ENCODE results near the gene MPC2. TPM values are rescaled to one million over a fixed set of nuclear protein-coding genes. Genes with fewer than 3 reads are reported as not detected.

Gene MPC2
- 49.4 TPM for total RNA-seq

DNA sequence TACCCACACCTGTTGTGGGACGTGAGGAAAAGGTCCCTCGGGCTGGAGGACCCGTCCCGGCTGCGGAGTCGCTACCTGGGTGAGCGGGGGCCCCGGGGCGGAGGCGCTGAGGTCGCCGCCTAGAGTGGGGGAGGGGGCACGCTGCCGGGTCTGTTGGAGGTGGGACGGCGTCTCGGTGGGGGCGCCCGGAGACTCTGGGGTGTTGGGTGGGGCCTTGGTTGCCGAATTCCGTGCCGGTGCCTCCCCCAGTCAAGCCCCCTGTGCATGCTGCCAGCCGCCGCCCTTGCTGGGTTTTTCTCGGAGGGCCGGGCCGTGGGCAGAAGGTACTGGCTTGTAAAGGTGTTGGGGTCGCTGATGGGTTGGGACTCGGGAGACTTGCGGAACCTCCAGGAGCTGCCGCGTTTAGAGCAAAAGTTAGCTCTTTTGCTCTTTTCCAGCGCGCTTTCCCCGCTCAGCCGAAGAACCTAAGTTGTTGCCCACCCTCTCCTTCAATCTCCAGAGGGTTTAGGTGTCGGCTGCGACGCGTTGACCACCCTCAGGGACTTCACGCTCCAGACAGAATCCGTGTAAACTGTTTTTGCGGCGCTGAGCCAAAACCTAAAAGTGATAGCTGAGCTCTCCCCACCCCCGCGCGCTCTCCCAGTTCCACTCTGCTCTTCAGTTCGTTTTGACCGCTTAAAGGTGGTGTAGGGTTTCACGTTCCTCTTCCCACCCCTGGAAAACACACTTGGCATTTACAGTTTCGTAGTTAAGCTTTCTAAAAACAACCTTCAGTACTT lies at the start of gene MPC2:
Gene MPC2 (minus strand): TSS at position 143 of the 779 bp plus-strand sequence. CDS start 1,231 bp downstream, outside the sequence.
- peak; percentile 89 for DNase-seq

DNA sequence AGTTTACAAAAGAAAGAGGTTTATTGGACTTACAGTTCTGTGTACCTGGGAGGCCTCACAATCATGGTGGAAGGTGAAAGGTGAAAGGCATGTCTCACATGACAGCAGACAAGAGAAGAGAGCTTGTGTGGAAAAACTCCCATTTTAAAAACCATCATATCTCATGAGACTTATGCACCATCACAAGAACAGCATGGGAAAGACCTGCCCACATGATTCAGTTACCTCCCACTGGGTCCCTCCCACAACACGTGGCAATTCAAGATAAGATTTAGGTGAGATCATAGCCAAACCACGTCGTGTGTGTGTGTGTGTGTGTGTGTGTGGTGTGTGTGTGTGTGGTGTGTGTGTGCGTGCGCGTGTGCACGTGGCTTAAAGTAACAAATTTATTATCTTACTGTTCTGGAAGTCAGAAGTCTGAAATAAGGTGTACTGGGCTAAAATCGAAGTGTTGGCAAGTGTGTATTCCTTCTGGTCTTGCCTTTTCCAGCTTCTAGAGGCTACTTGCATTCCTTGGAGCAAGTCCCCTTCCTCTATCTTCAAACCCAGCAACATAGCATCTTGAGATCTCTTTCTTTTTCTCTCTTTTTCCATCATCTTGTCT lies 48.1 kb upstream of the MPC2 start:
- no peak for DNase-seq

DNA sequence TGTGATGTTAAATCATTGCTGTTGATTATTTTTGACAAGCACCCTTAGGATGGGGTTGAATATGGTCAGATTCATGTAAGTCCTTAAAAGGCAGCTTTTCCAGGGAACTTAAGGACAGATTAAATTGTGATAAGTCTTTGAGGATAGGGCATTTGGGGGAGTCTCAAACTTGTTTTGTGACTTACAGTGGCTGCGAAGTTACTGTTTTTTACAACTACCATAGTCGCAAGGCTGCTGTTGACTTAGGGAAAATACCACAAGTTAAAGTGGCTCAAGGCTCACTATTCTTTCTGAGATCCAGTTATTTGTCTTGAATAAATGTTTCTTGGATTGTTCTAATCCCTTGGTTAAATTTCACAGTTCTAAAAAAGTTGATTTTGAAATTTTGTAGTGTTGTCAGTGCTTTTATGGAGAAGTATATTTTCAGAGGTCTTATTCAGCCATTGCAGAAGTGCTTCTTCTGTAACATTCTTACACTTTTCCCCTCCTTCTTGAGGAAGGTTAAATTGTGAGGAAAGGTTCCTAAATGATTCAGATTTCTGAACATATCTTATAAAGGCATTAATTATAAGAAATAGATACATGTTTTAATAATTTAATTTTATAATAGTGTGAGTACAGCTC lies 47.0 kb upstream of the MPC2 start:
- no peak for DNase-seq

DNA sequence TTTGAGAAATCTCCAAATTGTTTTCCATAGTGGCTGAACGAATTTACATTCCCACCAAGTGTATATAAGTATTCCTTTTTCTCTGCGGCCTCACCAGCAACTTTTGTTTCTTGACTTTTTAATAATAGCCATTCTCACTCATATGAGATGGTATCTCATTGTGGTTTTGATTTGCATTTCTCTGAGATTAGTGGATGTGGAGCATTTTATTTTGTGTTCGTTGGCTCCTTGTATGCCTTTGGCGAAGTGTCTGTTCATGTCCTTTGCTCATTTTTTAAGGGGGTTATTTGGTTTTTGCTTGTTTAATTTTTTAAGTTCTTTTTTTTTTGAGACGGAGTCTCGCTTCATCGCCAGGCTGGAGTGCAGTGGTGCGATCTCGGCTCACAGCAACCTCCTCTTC lies 45.1 kb upstream of the MPC2 start:
- no peak for DNase-seq

DNA sequence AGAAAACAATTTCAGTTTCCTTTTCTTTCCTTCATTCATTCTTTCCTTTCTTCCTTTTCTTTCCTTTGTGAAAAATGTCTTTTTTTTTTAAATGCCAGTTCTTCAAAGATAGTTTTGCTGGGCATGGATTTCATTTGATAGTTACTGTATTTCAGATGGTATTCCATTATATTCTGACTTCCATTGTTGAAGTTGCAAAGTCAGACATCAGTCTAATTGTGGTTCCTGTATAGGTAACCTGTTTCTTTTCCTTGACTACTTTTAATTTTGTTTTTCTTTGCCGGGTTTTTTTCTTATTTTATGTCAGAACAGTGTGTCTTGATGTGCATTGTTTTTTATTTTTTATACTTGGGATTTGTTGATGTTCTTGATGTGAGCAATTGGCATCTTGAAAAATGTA lies 40.4 kb upstream of the MPC2 start:
- no peak for DNase-seq

DNA sequence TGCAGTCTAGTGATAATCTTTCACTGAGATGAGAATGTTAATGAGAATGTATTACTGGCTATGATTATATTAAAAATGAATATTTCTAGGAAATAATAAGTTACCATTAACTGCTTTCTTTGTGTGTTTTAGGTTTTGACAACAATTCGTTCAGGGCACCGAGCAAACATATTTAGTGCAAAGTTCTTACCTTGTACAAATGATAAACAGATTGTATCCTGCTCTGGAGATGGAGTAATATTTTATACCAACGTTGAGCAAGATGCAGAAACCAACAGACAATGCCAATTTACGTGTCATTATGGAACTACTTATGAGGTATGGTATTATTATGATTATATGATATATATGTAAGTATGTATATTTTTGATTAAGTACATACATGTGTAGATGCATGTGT lies 37.8 kb upstream of the MPC2 start:
- DNase-seq: no peak

DNA sequence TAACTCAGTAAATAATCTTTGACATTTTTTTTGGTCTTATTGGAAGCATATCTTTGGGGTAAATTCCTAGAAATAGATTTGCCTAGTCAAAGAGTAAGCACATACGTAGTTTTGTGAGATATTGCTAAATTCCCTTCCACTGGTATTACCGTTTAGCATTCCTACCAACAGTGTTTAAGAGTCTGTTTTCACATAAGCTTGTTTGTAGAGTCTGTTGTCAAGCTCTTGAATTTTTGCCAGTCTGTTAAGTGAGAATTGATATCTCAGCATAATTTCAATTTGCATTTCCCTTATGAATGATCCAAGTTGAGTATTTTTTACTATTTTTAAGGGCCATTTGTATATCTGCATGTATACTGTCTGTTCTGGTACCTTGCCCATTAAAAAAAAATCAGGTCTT lies 37.0 kb upstream of the MPC2 start:
- no peak for DNase-seq

DNA sequence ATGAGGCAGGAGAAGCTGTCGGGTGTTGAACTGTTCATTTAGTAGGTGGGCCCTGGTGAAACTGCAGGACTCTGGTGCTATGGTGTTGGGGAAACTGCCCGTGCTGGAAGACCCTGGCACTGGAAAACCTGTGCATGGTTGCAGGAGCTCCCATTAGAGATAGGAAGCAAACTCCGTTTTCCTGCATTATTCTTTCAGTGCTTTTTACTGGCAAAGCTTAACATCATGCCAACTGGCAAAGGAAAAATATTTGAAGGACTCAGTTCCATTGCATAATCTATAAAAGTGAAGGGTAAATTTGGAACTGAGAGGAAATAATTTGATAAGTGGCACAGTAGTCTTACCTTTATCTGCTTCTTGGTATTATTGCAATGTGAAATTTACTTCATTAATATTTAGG lies 31.7 kb upstream of the MPC2 start:
- no peak for DNase-seq

DNA sequence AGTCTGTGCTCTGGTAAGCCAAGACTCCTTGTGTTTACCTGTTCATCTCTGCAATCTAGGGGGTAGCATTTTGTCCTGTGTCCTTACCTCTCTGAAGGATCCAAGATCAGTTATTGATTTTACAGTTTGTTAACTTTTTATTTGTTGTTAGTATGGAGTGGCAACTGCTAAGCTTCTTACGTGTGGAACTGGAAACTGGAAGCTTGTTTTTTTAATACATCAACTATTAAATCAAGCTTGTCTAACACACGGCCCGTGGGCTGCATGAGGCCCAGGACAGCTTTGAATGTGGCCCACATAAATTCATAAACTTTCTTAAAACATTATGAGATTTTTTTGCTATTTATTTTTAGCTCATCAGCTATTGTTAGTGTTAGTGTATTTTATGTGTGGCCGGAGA lies 29.2 kb upstream of the MPC2 start:
- DNase-seq: no peak

DNA sequence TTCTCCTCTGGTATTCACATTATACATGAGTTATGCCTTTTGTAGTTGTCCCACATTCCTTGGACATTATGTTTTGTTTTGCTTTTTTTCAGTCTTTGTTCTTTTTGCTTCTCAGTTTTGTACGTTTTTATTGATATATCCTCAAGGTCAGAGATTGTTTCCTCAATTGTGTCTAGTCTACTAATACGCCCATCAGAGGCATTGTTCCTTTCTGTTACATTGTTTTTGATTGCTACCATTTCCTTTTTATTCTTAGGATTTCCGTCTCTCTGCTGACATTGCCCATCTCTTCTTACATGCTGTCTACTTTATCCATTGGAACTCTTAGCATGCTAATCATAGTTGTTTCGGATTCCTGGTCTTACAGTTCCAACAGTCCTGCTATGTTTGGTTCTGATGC lies 27.8 kb upstream of the MPC2 start:
- DNase-seq: no peak

DNA sequence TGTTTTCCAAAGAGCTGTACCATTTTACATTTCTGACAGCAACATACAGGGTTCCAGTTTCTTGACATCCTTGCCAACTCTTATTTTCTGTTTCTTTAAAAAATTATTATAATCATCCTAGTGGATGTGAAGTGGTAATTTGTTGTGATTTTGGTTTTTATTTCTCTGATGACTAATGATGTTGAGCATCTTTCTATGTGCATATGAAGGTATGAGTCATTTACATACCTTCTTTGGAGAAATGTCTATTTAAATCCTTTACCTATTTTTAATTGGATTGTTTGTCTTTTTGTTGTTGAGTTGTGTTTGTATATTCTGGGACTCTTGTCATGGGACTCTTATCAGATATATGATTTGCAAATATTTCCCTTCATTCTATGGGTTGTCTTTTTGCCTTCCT lies 20.8 kb upstream of the MPC2 start:
- no peak for DNase-seq

DNA sequence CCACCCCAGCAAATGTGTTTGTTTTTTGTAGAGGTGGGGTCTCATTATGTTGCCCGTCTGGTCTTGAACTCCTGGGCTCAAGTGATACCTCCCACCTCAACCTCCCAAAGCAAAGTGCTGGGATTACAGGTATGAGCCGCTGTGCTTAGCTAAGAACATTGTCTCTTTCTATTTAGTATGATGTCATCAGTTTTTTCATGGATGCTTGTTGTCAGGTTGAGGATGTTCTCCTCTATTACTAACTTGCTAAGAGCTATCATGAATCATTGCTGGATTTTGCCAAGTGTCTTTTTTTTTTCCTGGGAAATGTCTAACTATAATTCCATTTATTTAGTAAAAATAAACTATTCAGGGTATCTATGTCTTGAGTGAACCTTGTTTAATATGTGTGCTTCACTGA lies 19.0 kb upstream of the MPC2 start:
- no peak for DNase-seq

DNA sequence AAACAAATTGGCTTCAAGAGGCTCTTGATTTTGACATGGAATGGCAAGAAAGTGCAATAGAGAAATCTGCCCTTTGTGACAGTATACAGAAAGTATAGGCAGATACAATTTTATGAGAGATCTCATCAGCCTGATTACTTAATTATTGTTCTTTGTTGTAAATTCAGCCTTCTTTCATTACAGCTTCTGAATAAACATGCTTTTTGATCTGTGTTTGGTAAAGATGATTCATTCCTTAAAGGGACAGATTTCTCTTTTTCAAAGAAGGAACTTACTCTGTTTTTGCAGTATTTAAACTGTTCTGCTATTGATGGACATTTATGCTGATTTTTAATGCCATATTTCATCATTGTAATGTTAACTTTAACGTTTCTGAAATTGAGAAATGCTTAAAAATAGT lies 13.7 kb upstream of the MPC2 start:
- no peak for DNase-seq

DNA sequence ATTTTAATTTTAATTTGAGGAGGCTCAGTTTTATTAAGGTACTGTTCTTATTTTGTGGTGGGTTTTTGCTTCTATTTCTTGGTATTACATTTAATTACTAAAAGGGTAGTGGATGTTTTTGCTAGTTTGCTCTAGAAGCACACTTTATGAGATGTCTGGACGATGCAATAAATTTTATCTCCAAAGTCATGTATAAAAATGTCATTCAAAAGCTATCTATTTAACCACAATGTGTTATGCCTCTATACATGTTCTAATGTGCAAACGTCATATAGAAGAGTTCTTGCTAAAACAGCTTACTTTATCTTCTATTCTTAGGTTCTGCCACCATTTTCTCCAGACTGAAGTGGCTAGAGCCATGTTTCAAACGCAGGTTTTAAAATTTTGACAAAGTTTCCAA lies 12.9 kb upstream of the MPC2 start:
- DNase-seq: no peak

DNA sequence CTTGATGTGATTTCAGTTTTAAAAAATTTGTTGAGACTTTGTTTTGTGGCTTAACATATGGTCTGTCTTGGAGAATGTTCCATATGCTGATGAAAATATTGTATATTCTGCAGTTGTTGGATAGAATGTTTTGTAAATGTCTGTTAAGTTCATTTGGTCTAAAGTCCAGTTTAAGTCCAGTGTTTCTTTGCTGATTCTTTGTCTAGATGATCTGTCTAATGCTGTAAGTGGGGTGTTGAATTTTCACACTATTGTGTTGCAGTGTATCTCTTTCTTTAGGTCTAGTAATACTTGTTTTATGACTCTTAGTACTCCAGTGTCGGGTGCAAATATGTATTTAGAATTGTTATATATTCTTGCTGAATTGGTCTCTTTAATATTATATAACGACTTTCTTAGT lies 10.9 kb upstream of the MPC2 start:
- no peak for DNase-seq

DNA sequence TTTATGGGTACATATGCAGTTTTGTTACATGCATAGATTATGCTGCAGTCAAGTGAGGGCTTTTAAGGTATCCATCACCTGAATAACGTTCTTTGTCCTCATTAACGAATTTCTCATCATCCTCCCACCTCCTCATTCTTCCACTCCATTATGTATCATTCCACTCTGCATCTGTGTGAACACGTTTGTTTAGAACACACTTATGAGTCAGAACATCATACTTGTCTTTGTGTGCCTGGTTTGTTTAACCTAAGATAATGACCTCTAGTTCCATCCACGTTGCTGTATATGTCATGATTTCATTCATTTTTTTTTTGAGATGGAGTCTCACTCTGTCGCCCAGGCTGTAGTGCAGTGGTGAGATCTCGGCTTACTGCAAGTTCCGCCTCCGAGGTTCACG lies 6.7 kb upstream of the MPC2 start:
- DNase-seq: no peak

DNA sequence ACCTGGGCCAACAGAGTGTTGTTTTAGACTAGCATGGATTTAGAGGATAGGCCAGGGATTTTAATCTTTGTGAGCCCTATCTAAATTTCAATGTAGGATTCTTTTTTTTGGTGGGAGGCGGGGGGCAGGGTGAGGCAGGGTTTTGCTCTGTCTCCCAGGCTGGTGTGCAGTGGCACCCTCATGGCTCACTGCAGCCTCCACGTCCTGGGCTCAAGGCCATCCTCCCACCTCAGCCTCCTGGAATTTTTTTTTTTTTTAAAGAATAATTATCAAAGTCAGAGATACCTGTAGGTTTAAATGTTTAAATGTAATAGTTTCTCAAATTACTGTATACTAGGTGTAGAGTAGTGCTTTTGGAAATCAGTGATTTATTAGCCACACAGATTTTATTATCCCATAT lies 3.4 kb upstream of the MPC2 start:
- DNase-seq: no peak

DNA sequence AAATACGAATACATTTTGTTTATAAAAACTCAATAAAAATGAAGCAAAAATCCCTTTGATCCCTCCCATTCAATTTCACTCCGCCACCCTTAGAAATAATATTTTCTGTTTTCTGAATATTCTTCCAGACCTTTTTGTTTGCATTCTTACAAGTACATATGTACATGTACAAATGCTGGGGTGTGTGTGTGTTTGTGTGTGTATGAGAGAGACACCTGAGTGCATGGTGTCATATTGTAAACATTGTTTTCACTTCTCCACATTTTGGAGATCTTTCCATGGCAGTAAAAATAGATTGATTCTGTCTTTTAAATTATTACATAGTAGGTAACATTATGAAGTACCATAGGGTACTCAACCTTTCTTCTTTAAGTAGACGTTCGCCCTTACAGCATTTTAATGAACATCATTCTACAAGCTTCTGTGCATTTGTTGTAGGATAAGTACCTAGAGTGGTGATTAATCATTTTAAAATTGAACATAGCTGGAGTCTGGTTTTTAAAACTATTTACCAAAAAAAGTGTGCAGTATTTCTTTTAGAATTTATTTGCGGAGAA lies 1.3 kb upstream of the MPC2 start:
- DNase-seq: peak; percentile 8

DNA sequence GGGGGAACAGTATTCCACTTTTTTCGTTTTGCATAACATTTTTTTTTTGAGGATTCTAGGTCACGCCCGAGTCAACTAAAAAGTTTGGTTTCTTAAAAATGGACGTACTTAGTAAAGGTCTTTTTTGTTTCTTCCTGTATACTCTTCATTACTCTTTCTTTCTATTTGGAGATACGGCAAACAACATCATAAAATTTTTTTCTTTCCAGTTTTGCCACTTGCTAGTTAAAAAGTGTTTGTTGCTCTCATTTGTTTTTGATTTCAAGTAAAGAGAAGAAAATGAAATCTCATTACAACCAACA lies 788 bp upstream of the MPC2 start:
- no peak for DNase-seq

DNA sequence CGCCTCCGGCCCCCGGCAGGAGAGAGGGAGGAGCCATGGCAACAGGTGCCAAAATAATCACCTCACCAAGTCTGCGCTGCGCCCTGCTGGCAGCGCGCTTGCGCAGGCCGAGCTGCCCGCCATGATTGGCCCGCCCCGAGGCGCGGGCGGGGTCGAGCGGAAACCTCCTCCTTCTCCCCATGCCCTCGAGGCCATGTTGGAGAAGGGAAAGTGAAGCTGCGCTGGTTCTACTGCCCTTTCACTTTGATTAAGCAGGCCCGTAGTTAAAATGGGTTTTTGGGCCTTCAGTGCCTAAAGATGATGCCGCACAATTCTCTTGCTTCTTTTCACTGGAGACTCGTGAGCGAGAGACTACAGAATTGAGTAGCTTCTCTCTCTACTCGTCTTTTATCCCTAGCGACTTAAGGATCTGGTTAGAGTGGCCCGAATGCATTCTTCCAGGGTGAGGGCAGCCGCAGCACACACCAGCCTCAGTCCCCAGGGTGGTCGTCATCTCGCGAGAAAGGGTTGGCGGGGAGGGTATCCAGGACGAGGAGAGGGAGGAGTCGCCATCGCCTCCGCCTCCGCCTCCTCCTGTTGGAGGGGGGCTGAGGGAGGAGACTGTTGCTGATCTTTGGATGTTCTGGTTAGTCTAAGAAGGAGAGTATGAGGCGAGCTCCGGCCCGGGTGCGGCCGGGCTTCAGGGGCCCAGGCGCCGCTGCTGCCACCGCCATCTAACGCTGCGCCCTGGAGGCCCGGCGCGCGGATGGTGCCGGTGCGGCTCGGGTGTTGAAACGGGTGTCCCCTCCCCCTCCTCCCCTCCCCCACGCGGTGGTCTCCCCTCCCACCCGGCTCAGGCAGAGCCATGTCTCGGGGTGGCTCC lies 573 bp downstream of the MPC2 start, which contains the start of gene DCAF6:
Gene DCAF6 (plus strand): TSS at position 616 of the 862 bp plus-strand sequence. CDS start 229 bp downstream, at position 845.
- DNase-seq: peak; percentile 100

DNA sequence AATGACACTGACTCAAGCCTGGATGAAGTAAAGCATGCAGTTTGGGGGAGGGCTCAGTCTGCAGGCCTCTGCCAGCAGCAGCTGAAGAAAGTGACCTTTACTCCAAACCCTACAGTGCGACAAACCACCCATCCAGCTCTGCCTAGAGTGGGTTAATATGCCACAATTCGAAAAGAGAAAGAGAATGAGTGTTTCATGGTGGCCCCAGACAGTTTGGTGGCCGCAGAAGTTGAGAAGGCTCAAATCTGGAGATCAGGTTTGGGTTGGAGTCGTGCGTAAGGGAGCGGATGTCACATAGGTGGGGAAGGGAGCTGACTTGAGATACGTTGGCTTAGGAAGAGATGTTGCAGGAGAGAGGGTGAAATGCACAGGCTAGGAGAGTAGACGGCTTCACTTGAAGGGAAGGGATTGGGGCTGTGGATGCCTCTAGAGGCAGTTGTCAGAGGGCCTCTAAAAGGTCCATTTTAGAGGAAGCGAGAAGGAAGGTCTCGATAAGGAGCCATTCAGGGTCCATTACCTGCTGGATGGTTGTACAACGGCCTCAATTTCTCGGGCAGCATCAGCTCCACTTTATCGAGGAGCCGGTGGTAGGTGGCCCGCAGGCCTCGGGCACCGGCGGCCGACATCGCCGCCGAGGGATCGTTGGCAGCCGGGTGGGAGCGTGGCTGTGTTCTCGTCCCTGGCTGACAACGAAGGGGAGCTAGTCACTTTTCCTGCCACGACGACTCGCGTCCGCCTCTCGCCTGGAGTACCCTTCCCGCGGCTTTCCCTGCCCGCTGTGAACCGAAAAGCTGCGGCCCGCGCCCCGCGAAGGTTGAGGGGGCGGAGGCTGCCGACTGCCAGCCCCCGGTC lies 1.4 kb downstream of the MPC2 start:
- DNase-seq: peak; percentile 66
